NCI-H446 (cell line): ENCODE measurements around the gene VWA3B.
"Not testable (repeated sequence)": the region's sequence is repeated elsewhere in the genome, so short reads cannot be mapped to it uniquely, and the experiment has no call there.

Experiments used
- DNase-seq, 2 experiments: peaks; one replicate each; lab custom pipeline; 2025; lab: John Stamatoyannopoulos, UW

Gene VWA3B, protein sequence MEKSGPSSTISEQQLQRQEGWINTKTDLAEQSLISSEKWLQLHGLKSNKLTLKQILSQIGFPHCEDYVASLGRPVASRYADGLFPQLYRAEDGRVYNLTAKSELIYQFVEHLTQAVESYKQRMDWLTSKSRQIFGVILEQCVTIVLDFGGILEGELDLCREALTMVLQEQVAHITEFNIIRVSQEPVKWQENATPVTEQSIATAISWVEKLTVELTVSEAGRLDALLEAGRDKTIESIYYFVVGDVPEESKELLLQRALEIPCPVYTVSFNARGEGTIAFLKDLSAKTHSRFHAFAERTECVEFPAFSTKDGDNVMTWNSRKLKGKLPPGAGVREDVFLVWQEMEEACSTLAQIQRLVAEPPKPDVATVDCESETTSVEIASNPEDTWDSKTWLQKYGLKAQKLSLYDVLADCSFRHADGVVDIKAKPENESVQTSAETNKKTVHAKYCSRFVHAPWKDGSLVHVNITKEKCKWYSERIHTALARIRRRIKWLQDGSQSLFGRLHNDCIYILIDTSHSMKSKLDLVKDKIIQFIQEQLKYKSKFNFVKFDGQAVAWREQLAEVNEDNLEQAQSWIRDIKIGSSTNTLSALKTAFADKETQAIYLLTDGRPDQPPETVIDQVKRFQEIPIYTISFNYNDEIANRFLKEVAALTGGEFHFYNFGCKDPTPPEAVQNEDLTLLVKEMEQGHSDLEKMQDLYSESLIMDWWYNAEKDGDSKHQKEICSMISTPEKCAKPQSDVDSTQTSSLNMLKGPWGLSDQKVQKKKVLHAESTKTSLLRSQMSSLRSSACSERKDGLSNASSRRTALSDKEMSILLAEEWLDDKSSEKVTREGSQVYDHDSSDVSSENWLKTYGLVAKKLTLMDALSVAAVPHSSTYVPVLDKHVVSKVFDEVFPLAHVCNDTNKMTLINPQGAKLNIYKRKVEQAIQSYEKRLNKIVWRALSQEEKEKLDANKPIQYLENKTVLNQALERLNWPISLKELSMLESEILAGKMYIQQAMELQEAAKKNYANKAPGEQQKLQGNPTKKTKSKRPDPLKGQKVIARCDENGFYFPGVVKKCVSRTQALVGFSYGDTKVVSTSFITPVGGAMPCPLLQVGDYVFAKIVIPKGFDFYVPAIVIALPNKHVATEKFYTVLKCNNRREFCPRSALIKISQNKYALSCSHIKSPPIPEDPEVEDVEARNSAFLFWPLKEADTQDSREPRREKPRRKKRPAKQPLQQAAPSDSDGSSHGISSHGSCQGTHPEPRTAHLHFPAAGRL (N-terminal part only)

GRCh38 chr2:98086491-98087446 is at the start of gene VWA3B:
VWA3B (plus strand) TSS chr2:98087167; CDS start chr2:98093093, 5,926 bp downstream.
- no peak for DNase-seq

- DNase-seq: no peak
These were observed 49.8 kb upstream of the VWA3B start for GRCh38 chr2:98037206-98037605.

GRCh38 chr2:98037666-98038336 is 49.2 kb upstream of the VWA3B start:
- DNase-seq: no peak

DNA sequence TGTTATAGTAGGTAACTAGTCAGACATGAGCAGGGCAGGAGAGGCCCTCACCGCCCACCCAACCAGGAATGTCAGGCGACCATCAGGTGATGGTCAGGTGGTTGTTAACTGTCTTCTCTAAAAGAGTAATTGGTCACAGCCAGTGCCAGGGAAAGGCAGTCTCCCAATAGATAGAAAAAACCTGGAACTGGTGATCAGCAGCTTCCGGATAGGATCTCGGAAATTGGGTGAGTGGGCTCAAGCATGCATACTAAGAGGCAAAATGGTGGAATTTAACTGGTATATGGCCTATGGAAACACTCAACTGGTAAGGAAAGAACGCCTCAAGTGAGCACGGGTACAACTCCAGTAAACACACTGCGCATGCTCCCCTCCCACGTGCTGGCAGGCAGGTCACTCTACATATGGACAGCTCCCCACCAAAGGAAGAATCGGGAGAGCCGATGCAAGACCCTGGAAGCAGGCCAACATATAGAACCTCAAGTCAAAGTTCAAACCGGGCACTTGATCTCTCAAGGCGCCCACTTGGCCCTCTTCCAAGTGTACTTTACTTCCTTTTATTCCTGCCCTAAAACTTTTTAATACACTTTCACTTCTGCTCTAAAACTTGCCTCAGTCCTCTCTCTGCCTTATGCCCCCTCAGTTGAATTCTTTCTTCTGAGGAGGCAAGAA is 47.7 kb upstream of the VWA3B start:
- no peak for DNase-seq

DNA sequence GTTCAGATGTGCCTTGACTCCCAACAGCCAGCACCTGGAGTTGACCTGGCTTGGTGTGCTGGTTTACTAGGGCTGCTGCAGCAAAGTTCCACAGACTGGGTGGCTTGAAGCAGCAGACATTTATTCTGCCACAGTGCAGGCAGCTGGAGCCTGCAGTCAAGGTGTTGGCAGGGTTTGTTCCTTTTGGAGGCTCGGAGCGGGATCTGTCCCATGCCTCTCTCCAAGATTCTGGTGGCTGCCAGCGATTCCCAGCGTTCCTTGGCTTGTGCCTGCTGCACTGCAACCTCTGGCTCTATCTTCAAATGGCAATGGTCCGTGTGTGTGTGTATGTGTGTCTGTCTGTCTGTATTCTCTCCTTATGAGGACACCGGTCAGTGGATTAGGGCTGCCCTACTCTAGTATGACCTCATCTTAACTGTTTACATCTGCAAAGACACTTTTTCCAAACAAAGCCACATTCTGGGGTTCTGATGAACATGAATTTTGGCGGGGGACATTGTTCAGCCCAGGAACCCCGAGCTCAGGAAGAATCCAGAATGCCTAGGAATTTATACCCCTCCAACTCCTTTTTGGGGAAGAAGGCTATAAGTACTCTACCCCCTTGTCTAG is 46.5 kb upstream of the VWA3B start:
- no peak for DNase-seq

DNA sequence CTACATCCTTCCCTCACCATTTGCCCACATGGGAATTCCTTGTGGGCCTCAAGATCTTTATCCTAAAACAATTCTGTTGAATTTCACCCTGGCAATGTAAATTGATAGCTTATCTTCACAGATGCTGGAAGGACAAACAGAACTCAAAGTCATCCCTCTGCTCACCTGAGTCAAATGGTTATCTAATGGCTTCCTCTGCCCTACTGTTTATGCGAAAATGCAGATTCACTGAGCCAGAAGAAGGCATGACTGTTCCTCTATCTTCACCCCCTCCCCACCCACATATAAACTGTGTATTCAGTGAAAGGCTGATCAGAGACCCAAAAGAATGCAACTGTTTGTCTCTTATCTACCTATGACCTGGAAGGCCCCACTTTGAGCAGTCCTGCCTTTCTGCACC is 43.9 kb upstream of the VWA3B start:
- DNase-seq: no peak

- DNase-seq: not testable (repeated sequence)
These were observed 42.2 kb upstream of the VWA3B start for GRCh38 chr2:98044730-98045129.

- DNase-seq: no peak
These were observed 36.9 kb upstream of the VWA3B start for GRCh38 chr2:98050070-98050469.

- DNase-seq: no peak
These were observed 28.6 kb upstream of the VWA3B start for GRCh38 chr2:98058191-98058975.

- DNase-seq: no peak
These were observed 26.7 kb upstream of the VWA3B start for GRCh38 chr2:98060277-98060676.

DNA sequence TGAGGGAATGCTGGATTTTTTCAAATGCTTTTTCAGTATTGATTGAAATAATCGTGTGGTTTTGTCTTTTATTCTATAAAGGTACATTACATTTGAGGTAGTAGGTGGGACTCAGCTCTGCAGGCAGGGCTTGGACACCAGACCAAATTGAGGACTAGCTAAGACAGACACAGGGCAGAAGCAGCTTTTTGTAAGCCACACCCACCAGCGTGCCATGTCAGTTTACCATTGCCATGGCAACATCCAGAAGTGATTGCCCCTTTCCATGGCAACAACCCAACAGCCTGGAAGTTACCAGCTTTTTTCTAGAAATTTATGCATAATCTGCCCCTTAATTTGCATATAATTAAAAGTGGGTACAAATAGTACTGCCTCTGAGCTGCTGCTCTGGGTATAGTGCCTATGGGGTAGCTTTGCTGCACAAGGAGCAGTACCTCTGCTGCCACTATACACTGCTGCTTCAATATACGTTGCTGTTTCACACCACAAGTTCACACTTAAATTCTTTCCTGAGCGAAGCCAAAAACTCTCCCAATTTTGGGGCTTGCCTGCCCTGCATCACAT is 23.6 kb upstream of the VWA3B start:
- no peak for DNase-seq

- no peak for DNase-seq
These were observed 21.2 kb upstream of the VWA3B start for GRCh38 chr2:98065808-98066207.

- DNase-seq: no peak
These were observed 19.8 kb upstream of the VWA3B start for GRCh38 chr2:98067160-98067559.

DNA sequence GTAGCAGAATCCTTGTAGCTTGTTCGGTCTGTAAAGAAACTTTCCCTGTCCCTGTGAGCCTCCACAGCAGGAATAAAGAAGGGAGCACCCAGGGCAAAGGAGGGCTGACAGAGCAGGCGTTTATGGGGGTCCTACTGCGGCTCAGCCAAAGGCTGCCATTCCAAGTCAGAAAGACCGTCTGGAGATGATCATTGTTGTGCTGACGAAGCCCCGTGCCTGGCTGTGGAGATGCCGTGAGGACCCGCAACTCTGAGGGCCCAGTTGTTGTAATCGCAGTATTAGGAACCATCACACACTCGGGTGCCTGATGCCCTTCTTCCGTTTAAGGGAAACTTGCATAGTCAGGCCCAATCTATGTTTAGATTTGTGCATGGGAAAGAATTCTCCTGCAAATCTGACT is 16.9 kb upstream of the VWA3B start:
- no peak for DNase-seq

- no peak for DNase-seq
These were observed 14.5 kb upstream of the VWA3B start for GRCh38 chr2:98072442-98072841.

DNA sequence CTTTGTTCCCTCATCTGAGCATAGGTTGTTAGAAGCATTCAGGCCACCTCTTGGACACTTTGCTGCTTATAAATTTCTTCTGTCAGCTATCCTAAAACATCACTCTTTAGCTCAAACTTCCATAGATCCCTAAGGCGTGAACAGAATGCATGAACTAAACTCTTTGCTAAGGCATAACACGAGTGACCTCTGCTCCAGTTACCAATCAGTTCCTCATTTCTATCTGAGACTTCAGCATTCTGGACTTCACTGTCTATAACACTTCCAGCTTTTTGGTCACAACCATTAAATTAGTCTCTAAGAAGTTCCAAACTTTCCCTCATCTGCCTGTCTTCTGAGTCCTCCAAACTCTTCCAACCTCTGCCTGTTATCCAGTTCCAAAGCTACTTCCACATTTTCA is 8.3 kb upstream of the VWA3B start:
- DNase-seq: no peak

GRCh38 chr2:98084151-98084868 is 2.7 kb upstream of the VWA3B start:
- DNase-seq: no peak

DNA sequence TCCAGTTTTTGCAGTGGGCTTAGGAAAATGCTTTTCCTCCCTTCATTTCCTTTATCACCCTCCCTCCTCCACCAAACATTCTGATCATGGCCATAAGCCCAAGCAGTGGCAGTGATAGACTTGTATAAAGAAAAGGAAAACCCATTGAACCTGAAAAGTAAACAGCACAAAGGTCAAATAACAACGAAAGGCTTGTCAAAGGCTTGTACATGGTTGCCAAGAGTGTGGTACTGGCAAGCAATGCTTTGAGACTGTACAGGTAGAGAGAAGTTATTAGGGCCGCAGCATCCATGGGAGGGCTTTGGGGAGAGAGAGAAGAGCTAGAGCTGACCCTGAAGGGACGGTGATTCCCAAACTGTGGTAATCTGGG is 2.1 kb upstream of the VWA3B start:
- DNase-seq: no peak
